H9 (cell line): Measurements from ENCODE around the gene CEP192. TPM values are rescaled to one million over a fixed set of nuclear protein-coding genes. Genes with fewer than 3 reads are reported as not detected.

Experiments used
- DNase-seq: peaks from one replicate; pipeline ENCODE4 v3.0.0-alpha.2; 2017
- H2AFZ ChIP-seq: one replicate; pipeline ENCODE4 v1.6.1; 2013; ENCODE audit warnings: mild to moderate bottlenecking, low read length, control low read depth, moderate library complexity
- H2AK5ac ChIP-seq: 2 replicates; pipeline ENCODE4 v1.6.1; 2013; ENCODE audit warnings: low read length, control low read depth, mixed read lengths; ENCODE audit not compliant: insufficient read length
- H2BK120ac ChIP-seq: one replicate; pipeline ENCODE4 v1.6.1; 2013; ENCODE audit warnings: low read depth, mild to moderate bottlenecking, low read length, control low read depth, inconsistent platforms; ENCODE audit not compliant: poor library complexity, severe bottlenecking
- H2BK12ac ChIP-seq: 2 replicates; pipeline ENCODE4 v1.6.1; 2013; ENCODE audit warnings: low read length, control low read depth, mixed read lengths, low read depth; ENCODE audit not compliant: insufficient read length
- H2BK15ac ChIP-seq: 2 replicates; pipeline ENCODE4 v1.6.1; 2013; ENCODE audit warnings: low read depth, low read length, control low read depth
- H2BK20ac ChIP-seq: one replicate; pipeline ENCODE4 v1.6.1; 2013; ENCODE audit warnings: low read depth, mild to moderate bottlenecking, low read length, control low read depth, inconsistent platforms; ENCODE audit not compliant: poor library complexity, severe bottlenecking
- H2BK5ac ChIP-seq: 2 replicates; pipeline ENCODE4 v1.6.1; 2013; ENCODE audit warnings: low read length, control low read depth, mixed read lengths; ENCODE audit not compliant: insufficient read length
- H3K14ac ChIP-seq: 2 replicates; pipeline ENCODE4 v1.6.1; 2013; ENCODE audit warnings: low read length, control low read depth; ENCODE audit not compliant: insufficient read depth
- H3K18ac ChIP-seq: 2 replicates; pipeline ENCODE4 v1.6.1; 2013; ENCODE audit warnings: low read depth, mild to moderate bottlenecking, mixed read lengths, low read length, control low read depth; ENCODE audit not compliant: insufficient read length
- H3K23ac ChIP-seq: 2 replicates; pipeline ENCODE4 v1.6.1; 2013; ENCODE audit warnings: low read length, control low read depth, mixed read lengths, low read depth; ENCODE audit not compliant: insufficient read length
- H3K23me2 ChIP-seq: 2 replicates; pipeline ENCODE4 v1.6.1; 2013; ENCODE audit warnings: low read depth, mild to moderate bottlenecking, mixed read lengths, low read length, control low read depth; ENCODE audit not compliant: insufficient read length, poor library complexity, severe bottlenecking
- H3K27ac ChIP-seq: 2 replicates; pipeline ENCODE4 v1.5.1; 2013; ENCODE audit warnings: low read length, control low read depth, mixed read lengths, low read depth; ENCODE audit not compliant: insufficient read length
- H3K27me3 ChIP-seq: 2 replicates; pipeline ENCODE4 v1.6.1; 2013; ENCODE audit warnings: low read length, control low read depth, inconsistent platforms; ENCODE audit not compliant: insufficient read depth
- H3K4ac ChIP-seq: 2 replicates; pipeline ENCODE4 v1.6.1; 2013; ENCODE audit warnings: low read depth, mild to moderate bottlenecking, control low read depth, inconsistent platforms, low read length, moderate library complexity
- H3K4me1 ChIP-seq: 2 replicates; pipeline ENCODE4 v1.6.1; 2013; ENCODE audit warnings: low read length, control low read depth, inconsistent platforms; ENCODE audit not compliant: insufficient read depth
- H3K4me2 ChIP-seq: 2 replicates; pipeline ENCODE4 v1.6.1; 2013; ENCODE audit warnings: low read length, control low read depth, mixed read lengths; ENCODE audit not compliant: insufficient read length, insufficient read depth
- H3K56ac ChIP-seq: 2 replicates; pipeline ENCODE4 v1.6.1; 2013; ENCODE audit warnings: low read depth, mild to moderate bottlenecking, mixed read lengths, low read length, control low read depth; ENCODE audit not compliant: insufficient read length
- H3K79me1 ChIP-seq: 2 replicates; pipeline ENCODE4 v1.6.1; 2013; ENCODE audit warnings: low read depth, mild to moderate bottlenecking, moderate library complexity, low read length, control low read depth, inconsistent platforms; ENCODE audit not compliant: insufficient read depth, poor library complexity, severe bottlenecking
- H3K79me2 ChIP-seq: 2 replicates; pipeline ENCODE4 v1.6.1; 2013; ENCODE audit warnings: low read length, control low read depth, inconsistent platforms; ENCODE audit not compliant: insufficient read depth
- H3K9ac ChIP-seq: 2 replicates; pipeline ENCODE4 v1.6.1; 2013; ENCODE audit warnings: low read length, control low read depth, mixed read lengths; ENCODE audit not compliant: insufficient read length; ENCODE audit errors: extremely low read depth
- H3K9me3 ChIP-seq: one replicate; pipeline ENCODE4 v1.6.1; 2013; ENCODE audit warnings: low read depth, low read length, inconsistent platforms; ENCODE audit not compliant: control insufficient read depth
- H3T11ph ChIP-seq: one replicate; pipeline ENCODE4 v1.6.1; 2013; ENCODE audit warnings: mild to moderate bottlenecking, low read length, control low read depth, inconsistent platforms
- H4K20me1 ChIP-seq: one replicate; pipeline ENCODE4 v1.6.1; 2013; ENCODE audit not compliant: control insufficient read depth, insufficient read length, insufficient read depth
- H4K5ac ChIP-seq: 2 replicates; pipeline ENCODE4 v1.6.1; 2013; ENCODE audit warnings: low read depth, mild to moderate bottlenecking, mixed read lengths, low read length, control low read depth; ENCODE audit not compliant: insufficient read length
- H4K8ac ChIP-seq: replicated peaks from 2 replicates; pipeline ENCODE4 v1.6.1; 2013; ENCODE audit warnings: low read length, control low read depth, mixed read lengths, low read depth; ENCODE audit not compliant: insufficient read length
- H4K91ac ChIP-seq: 2 replicates; pipeline ENCODE4 v1.6.1; 2013; ENCODE audit warnings: low read depth, mild to moderate bottlenecking, moderate library complexity, mixed read lengths, low read length, control low read depth; ENCODE audit not compliant: insufficient read length
- H3K27ac Mint-ChIP-seq, 3 experiments: 2 replicates in 2 of 3; 3 replicates in 1 of 3; pipeline ENCODE4 v1.8.0; 2020 to 2021; ENCODE audit warnings: mixed read lengths in 3 of 3, mild to moderate bottlenecking in 1 of 3, moderate library complexity in 1 of 3
- H3K27me3 Mint-ChIP-seq: 2 replicates; pipeline ENCODE4 v1.8.0; 2021; ENCODE audit warnings: low read depth, mild to moderate bottlenecking, moderate library complexity, mixed read lengths
- H3K36me3 Mint-ChIP-seq, 3 experiments: 2 replicates in 2 of 3; 3 replicates in 1 of 3; pipeline ENCODE4 v1.8.0; 2020 to 2021; ENCODE audit warnings: low read depth in 3 of 3, mixed read lengths in 3 of 3; ENCODE audit not compliant: insufficient read depth in 1 of 3
- H3K4me1 Mint-ChIP-seq, 2 experiments: 2 replicates each; pipeline ENCODE4 v1.8.0; 2020; ENCODE audit warnings: mixed read lengths in 2 of 2
- H3K4me3 Mint-ChIP-seq, 2 experiments: 2 replicates in 1 of 2; 3 replicates in 1 of 2; pipeline ENCODE4 v1.8.0; 2020 to 2021; ENCODE audit warnings: mild to moderate bottlenecking in 2 of 2, mixed read lengths in 2 of 2, moderate library complexity in 1 of 2
- H3K9me3 Mint-ChIP-seq, 2 experiments: 2 replicates in 1 of 2; 3 replicates in 1 of 2; pipeline ENCODE4 v1.8.0; 2020; ENCODE audit warnings: mild to moderate bottlenecking in 2 of 2, mixed read lengths in 2 of 2, moderate library complexity in 1 of 2
- WGBS: extraction: QIAGEN DNeasy Blood & Tissue Kit; methylation state at CpG from one replicate; pipeline ENCODE4 v1.1.7; 2013; ENCODE audit warnings: missing lambda C conversion rate, low lambda C conversion rate, mixed read lengths; ENCODE audit not compliant: insufficient read length; ENCODE audit errors: extremely low coverage; 5-methylcytosine and 5-hydroxymethylcytosine counted together
- total RNA-seq: library from RNA; stranded (reverse); gene quantifications from 2 replicates; pipeline ENCODE4 v1.2.1, GENCODE V29; 2021
- TF ChIP-seq, protein P1 (sequence below): fragments of 200-600 bp; sonication (generic); conservative IDR thresholded peaks from 3 replicates; pipeline ENCODE4 v1.8.0; 2021; ENCODE audit warnings: antibody characterized with exemption, mild to moderate bottlenecking

CEP192 gene
- total RNA-seq, 1 experiment from 2014 or later = 23.5 TPM

DNA sequence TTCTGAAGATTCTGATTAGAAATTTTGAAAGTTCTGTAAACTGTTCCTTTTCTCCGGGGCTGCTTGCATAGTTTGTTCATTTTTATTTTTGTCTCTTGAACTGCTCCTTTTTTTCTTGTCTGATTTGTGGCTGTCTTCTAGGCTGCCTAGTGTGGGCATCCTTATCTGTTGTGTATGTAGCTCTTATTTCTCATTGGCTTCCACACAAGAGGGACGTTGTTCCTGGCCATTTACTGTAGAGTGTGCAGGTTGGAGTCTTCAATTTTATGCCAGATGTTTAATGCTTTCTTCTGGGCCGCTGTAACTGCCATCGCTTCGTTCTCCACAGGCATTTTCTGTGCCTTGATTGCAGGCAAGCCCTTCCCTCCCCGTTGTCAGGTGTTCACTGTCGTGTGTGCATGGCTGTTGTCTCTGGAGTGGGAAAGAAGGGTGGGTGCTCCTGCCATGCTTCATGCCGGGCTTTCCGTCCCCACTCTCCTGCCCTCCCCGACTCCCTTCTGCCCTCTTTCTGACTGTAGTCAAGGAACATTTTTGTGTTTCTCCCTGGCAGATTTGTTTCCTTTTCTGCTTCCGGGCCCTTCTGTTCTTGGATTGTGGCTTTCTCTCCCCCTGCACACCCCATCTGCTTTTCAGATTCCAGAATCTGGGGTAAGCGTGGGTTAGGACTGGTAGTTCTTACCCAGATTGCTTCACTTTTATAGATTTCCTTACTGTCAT, 15.5 kb downstream of the CEP192 start:
- H3K9me3 ChIP-seq = no peaks in the 10 kb centered on the region
- Mint-ChIP-seq H3K4me3 (no peak overlapping the region), H3K27ac (peak overlapping the region in 1 of 3 experiments; percentile 26; a peak in 3 of 7 replicates), H3K36me3 (peaks cover 3 to 41% (median 22%) of the 10 kb centered on the region in 3 experiments; a peak in 6 of 7 replicates), H3K4me1 (no peaks in the 10 kb centered on the region), H3K27me3 (no peaks in the 10 kb centered on the region), H3K9me3 (no peaks in the 10 kb centered on the region)
- H3K27ac ChIP-seq = no peak overlapping the region
- H3K79me1 ChIP-seq = peaks cover 3% of the 10 kb centered on the region
- H2AK5ac ChIP-seq = no peak overlapping the region
- H4K8ac ChIP-seq = no peak overlapping the region
- no peak overlapping the region for H4K5ac ChIP-seq
- no peaks in the 10 kb centered on the region for H4K20me1 ChIP-seq
- no peaks in the 10 kb centered on the region for H3K79me2 ChIP-seq
- H3K18ac ChIP-seq = no peak overlapping the region
- peak overlapping the region; percentile 24; the same call in 1 of the 2 replicates for H3K14ac ChIP-seq
- no CpG with 5 or more reads among the region's 12 CpGs for WGBS
- no peaks in the 10 kb centered on the region for H3K4me1 ChIP-seq
- no peak overlapping the region for H2BK15ac ChIP-seq
- TF ChIP-seq, protein P1, sequence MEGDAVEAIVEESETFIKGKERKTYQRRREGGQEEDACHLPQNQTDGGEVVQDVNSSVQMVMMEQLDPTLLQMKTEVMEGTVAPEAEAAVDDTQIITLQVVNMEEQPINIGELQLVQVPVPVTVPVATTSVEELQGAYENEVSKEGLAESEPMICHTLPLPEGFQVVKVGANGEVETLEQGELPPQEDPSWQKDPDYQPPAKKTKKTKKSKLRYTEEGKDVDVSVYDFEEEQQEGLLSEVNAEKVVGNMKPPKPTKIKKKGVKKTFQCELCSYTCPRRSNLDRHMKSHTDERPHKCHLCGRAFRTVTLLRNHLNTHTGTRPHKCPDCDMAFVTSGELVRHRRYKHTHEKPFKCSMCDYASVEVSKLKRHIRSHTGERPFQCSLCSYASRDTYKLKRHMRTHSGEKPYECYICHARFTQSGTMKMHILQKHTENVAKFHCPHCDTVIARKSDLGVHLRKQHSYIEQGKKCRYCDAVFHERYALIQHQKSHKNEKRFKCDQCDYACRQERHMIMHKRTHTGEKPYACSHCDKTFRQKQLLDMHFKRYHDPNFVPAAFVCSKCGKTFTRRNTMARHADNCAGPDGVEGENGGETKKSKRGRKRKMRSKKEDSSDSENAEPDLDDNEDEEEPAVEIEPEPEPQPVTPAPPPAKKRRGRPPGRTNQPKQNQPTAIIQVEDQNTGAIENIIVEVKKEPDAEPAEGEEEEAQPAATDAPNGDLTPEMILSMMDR = no peak
- no peaks in the 10 kb centered on the region for H3K23me2 ChIP-seq
- H2BK5ac ChIP-seq = no peak overlapping the region
- H3T11ph ChIP-seq = no peak overlapping the region
- no peak overlapping the region for H3K23ac ChIP-seq
- H3K9ac ChIP-seq = no peak overlapping the region
- H2BK12ac ChIP-seq = no peak overlapping the region
- H3K27me3 ChIP-seq = no peaks in the 10 kb centered on the region
- DNase-seq = no peak
- no peak overlapping the region for H2BK20ac ChIP-seq
- no peak overlapping the region for H2AFZ ChIP-seq
- H3K56ac ChIP-seq = no peak overlapping the region
- H4K91ac ChIP-seq = no peak overlapping the region
- no peak overlapping the region for H3K4ac ChIP-seq
- no peak overlapping the region for H3K4me2 ChIP-seq
- no peak overlapping the region for H2BK120ac ChIP-seq
